PFSK-1 (cell line): ENCODE results near the gene CASKIN2.

Experiments used
- FOXP2 ChIP-seq: optimal IDR thresholded peaks from 2 replicates; pipeline ENCODE3; 2011; ENCODE audit warnings: borderline replicate concordance, control low read depth, inconsistent platforms; ENCODE audit not compliant: insufficient read depth; ENCODE audit errors: extremely low read length, extremely low read depth
- POLR2AphosphoS5 ChIP-seq: IDR thresholded peaks from 2 replicates; pipeline ENCODE4 v1.6.1; 2012; ENCODE audit warnings: low read depth, mild to moderate bottlenecking, control low read depth, low read length, moderate library complexity
- SIN3A ChIP-seq: IDR thresholded peaks from 2 replicates; pipeline ENCODE4 v1.6.1; 2012; ENCODE audit warnings: mild to moderate bottlenecking, low read length, moderate library complexity, borderline replicate concordance; ENCODE audit not compliant: insufficient read depth
- TAF1 ChIP-seq: IDR thresholded peaks from 2 replicates; pipeline ENCODE4 v1.6.1; 2012; ENCODE audit warnings: low read length, control low read depth, borderline replicate concordance; ENCODE audit not compliant: insufficient read depth
- TF ChIP-seq, protein P1 (sequence below), 2 experiments: IDR thresholded peaks; 2 replicates each; pipeline versions ENCODE4 v1.6.1 to v1.8.0; 2011 to 2012; ENCODE audit warnings: low read depth in 2 of 2, low read length in 2 of 2, control low read depth in 1 of 2, inconsistent platforms in 1 of 2, mild to moderate bottlenecking in 1 of 2, moderate library complexity in 1 of 2; ENCODE audit not compliant: insufficient read depth in 1 of 2

Gene CASKIN2

DNA sequence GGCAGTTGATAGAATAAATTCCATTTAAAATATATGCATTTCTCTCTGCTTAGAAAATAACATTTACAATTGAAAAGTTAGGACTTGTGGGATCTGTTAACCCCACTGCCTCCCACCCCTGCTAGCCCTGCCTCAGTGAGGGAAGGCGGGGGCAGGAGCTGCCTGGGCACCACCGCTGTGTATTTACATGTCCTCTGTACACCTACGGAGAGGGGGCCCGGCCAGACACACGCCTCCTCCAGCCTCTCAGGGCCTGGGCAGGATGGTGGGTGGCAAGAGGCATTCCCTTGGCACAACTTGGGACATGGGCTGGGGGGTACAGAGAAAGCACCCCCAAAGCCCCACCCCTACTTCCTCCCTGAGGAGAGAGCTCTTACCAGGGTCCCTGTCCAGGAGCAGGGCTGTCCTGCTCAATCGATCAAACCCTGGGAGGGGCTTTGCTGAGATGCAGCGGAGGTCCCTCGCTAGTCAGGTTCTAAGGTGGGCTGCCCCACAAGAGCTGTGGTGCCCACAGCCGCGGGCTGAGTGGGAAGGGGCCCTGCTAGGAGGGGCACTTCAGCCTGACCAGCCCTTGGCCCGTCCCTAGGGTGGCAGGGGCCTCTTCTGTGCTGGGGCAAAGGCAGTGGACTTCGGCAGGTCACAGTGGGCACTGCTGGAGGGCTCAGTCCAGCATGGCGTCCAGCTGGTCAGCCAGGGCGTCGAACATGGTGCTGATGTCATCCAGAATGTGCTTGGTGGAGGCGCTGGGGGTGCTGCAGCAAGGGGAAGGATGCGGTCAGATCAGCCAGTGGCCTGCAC lies 14.7 kb downstream of the CASKIN2 start:
- TF ChIP-seq POLR2AphosphoS5 (no peak), FOXP2 (no peak), SIN3A (no peak), TAF1 (no peak)
- TF ChIP-seq, protein P1, sequence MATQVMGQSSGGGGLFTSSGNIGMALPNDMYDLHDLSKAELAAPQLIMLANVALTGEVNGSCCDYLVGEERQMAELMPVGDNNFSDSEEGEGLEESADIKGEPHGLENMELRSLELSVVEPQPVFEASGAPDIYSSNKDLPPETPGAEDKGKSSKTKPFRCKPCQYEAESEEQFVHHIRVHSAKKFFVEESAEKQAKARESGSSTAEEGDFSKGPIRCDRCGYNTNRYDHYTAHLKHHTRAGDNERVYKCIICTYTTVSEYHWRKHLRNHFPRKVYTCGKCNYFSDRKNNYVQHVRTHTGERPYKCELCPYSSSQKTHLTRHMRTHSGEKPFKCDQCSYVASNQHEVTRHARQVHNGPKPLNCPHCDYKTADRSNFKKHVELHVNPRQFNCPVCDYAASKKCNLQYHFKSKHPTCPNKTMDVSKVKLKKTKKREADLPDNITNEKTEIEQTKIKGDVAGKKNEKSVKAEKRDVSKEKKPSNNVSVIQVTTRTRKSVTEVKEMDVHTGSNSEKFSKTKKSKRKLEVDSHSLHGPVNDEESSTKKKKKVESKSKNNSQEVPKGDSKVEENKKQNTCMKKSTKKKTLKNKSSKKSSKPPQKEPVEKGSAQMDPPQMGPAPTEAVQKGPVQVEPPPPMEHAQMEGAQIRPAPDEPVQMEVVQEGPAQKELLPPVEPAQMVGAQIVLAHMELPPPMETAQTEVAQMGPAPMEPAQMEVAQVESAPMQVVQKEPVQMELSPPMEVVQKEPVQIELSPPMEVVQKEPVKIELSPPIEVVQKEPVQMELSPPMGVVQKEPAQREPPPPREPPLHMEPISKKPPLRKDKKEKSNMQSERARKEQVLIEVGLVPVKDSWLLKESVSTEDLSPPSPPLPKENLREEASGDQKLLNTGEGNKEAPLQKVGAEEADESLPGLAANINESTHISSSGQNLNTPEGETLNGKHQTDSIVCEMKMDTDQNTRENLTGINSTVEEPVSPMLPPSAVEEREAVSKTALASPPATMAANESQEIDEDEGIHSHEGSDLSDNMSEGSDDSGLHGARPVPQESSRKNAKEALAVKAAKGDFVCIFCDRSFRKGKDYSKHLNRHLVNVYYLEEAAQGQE (IDR thresholded peaks at IDR 0.05; ENCODE audit: insufficient read depth in 1 of 2, low read depth in 2 of 2, low read length in 2 of 2): no peak

DNA sequence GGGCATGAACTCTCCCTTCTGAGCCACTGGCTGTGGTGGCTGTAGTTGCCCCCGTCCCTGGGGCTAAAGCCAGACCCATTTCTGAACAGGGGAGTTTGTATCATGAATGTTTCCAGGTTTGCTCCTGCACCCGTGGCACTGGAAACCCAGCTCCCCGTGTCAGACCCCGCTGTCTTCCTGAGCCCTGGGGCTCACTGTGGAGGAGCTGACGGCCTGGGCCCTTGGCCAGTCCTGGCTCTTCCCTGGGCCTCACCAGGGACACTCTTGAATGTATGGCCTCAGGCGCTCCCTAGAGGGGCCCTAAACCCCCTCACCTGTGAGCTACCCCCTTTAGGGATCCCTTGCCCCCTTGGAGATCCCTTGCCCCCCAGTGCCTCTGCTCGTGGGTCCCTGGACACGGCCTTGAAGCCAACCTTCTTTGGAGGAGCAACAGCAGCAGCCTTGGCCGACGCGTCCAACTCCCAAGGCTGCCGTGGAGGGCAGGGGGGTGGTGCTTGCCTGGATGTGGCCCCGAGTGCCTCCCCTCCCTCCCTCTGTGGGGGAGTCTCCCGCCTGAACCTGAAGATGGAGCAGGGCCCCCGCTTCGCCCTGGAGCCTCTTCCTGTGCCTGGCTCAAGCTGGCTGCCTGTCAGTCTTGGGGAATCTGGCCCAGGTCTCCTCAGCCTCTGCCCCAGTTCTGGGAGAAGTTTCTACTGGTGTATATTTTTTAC lies 15.9 kb downstream of the CASKIN2 start:
- TF ChIP-seq TAF1: no peak
- TF ChIP-seq SIN3A: no peak
- TF ChIP-seq, protein P1 (IDR thresholded peaks at IDR 0.05; ENCODE audit: insufficient read depth in 1 of 2, low read depth in 2 of 2, low read length in 2 of 2): no peak
- TF ChIP-seq FOXP2: no peak
- no peak; the same call in 1 of the 2 replicates for TF ChIP-seq POLR2AphosphoS5

DNA sequence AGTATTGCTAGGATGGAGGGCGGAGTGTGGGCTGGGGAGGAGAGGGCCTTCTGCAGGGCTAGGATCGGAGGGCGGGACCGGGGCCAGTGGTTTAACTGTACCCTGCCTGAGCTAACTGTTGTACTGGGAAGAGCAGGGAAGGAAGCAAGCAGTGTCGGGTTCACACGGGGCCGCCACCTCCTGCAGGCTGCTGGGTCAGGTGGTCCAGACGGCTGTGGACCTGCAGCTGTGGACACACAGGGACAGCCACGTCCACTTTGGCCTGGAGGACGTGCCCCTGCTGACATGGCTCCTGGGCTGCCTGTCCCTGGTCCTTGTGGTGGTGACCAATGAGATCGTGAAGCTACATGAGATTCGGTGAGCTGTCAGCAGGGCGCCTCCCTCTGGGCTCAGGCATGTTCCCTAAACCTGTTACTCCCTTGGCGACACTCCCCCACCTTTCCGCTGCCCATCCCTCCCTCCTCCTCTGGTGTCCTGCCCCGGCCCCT lies 16.6 kb downstream of the CASKIN2 start:
- TF ChIP-seq TAF1 (no peak), POLR2AphosphoS5 (no peak; the same call in 1 of the 2 replicates), FOXP2 (no peak), SIN3A (no peak)
- TF ChIP-seq, protein P1 (IDR thresholded peaks at IDR 0.05; ENCODE audit: insufficient read depth in 1 of 2, low read depth in 2 of 2, low read length in 2 of 2): no peak

DNA sequence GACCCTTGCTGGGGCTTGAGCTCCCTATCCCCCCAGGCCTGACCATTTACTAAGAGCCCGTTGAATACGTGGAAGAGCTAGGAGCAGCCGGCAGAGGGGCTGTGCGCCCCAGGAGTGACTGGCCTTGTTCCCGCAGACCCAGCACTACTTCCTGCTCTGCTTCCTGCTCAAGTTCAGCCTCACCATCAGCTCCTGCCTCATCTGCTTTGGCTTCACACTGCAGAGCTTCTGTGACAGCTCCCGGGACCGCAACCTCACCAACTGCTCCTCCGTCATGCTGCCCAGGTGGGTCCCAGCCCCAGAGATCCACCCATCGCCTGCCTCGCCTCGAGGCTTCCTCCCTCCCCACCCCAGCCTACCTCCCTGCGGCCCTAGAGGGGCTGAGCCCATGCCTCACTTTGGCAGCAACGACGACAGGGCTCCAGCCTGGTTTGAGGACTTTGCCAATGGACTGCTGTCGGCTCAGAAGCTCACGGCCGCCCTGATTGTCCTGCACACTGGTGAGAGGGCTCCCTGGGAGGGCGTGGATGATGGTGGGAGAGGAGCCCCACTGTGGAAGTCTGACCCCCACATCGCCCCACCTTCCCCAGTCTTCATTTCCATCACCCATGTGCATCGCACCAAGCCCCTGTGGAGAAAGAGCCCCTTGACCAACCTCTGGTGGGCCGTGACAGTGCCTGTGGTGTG lies 17.2 kb downstream of the CASKIN2 start:
- no peak for TF ChIP-seq SIN3A
- TF ChIP-seq TAF1: no peak
- TF ChIP-seq, protein P1 (IDR thresholded peaks at IDR 0.05; ENCODE audit: insufficient read depth in 1 of 2, low read depth in 2 of 2, low read length in 2 of 2): no peak
- no peak for TF ChIP-seq POLR2AphosphoS5
- no peak for TF ChIP-seq FOXP2
